C4-2B (cell line): ENCODE measurements around the gene TYW1.
"Not testable (repeated sequence)": the region's sequence is repeated elsewhere in the genome, so short reads cannot be mapped to it uniquely, and the experiment has no call there.

ENCODE experiments used
- ZFX ChIP-seq: fragments of 450-650 bp; IDR thresholded peaks from 2 replicates; pipeline ENCODE4 v1.6.1; 2017
- TF ChIP-seq, protein P1 (sequence below): fragments of 450-650 bp; conservative IDR thresholded peaks from 2 replicates; pipeline ENCODE4 v1.5.1; 2017; ENCODE audit warnings: mild to moderate bottlenecking

DNA sequence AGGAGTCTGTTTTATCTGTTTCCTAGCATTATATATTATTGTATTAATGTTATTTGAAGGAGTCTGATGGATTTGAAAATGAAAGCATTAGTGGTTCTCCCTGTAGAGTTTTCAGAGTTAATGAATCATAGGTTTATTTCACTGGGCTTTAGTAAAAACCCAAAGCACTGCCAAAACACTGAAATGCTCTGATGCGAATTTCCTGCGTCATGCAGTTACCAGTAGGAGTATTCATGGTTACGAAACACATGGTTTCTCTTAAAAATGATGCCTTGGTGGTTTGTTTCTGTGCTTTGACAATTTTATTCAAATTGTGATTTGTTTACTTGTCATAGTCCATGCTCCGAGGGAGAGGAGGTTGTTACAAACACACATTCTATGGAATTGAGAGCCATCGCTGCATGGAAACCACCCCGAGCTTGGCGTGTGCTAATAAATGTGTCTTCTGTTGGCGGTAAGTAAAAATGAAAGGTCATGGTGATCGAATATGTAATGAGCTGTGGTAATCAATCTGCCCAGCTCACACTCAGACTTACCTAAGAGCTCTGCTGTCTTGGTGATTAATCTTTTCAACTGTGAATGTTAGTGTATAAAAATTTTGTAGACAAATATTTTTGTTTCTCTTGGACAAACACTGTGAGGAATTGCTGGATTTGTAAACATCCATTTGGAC lies 70.5 kb downstream of the TYW1 start:
- TF ChIP-seq, protein P1, sequence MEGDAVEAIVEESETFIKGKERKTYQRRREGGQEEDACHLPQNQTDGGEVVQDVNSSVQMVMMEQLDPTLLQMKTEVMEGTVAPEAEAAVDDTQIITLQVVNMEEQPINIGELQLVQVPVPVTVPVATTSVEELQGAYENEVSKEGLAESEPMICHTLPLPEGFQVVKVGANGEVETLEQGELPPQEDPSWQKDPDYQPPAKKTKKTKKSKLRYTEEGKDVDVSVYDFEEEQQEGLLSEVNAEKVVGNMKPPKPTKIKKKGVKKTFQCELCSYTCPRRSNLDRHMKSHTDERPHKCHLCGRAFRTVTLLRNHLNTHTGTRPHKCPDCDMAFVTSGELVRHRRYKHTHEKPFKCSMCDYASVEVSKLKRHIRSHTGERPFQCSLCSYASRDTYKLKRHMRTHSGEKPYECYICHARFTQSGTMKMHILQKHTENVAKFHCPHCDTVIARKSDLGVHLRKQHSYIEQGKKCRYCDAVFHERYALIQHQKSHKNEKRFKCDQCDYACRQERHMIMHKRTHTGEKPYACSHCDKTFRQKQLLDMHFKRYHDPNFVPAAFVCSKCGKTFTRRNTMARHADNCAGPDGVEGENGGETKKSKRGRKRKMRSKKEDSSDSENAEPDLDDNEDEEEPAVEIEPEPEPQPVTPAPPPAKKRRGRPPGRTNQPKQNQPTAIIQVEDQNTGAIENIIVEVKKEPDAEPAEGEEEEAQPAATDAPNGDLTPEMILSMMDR: not testable (repeated sequence)
- not testable (repeated sequence) for TF ChIP-seq ZFX
